MM.1S (cell line): Measurements from ENCODE around the gene CEP78.
"Not testable (repeated sequence)": the region's sequence is repeated elsewhere in the genome, so short reads cannot be mapped to it uniquely, and the experiment has no call there.

Source experiments
- DNase-seq: peaks from one replicate; pipeline ENCODE4 v3.0.0-alpha.2; 2015
- H2AFZ ChIP-seq: fragments of 300-600 bp; sonication (generic); 2 replicates; pipeline ENCODE4 v1.6.0; 2016; ENCODE audit warnings: antibody characterized with exemption, low read length
- H3F3A ChIP-seq: fragments of 300-600 bp; sonication (generic); 2 replicates; pipeline ENCODE4 v1.6.1; 2016; ENCODE audit warnings: mild to moderate bottlenecking, antibody characterized with exemption, low read length, moderate library complexity, mixed read lengths; ENCODE audit not compliant: insufficient read depth
- H3K27ac ChIP-seq: fragments of 300-600 bp; sonication (generic); 2 replicates; pipeline ENCODE4 v1.5.1; 2016; ENCODE audit warnings: mild to moderate bottlenecking, low read length
- H3K27me3 ChIP-seq: fragments of 300-600 bp; sonication (generic); replicated peaks from 2 replicates; pipeline ENCODE4 v1.6.0; 2016; ENCODE audit warnings: low read length; ENCODE audit not compliant: insufficient read depth
- H3K36me3 ChIP-seq: fragments of 300-600 bp; sonication (generic); replicated peaks from 2 replicates; pipeline ENCODE4 v1.6.1; 2016; ENCODE audit warnings: mild to moderate bottlenecking, low read length, mixed read lengths; ENCODE audit not compliant: insufficient read depth
- H3K4me1 ChIP-seq: fragments of 300-600 bp; sonication (generic); 2 replicates; pipeline ENCODE4 v1.6.1; 2016; ENCODE audit warnings: low read length, mixed read lengths
- H3K4me2 ChIP-seq: fragments of 300-600 bp; sonication (generic); 2 replicates; pipeline ENCODE4 v1.6.0; 2016; ENCODE audit warnings: low read depth, low read length
- H3K4me3 ChIP-seq: fragments of 300-600 bp; sonication (generic); 2 replicates; pipeline ENCODE4 v1.5.1; 2016; ENCODE audit warnings: low read length, mixed read lengths
- H3K79me2 ChIP-seq: fragments of 300-600 bp; sonication (generic); 2 replicates; pipeline ENCODE4 v1.6.1; 2016; ENCODE audit warnings: mixed run types, low read length, mixed read lengths
- H3K9ac ChIP-seq: fragments of 300-600 bp; sonication (generic); 2 replicates; pipeline ENCODE4 v1.6.1; 2016; ENCODE audit warnings: low read length, mixed read lengths
- H3K9me2 ChIP-seq: fragments of 300-600 bp; sonication (generic); replicated peaks from 2 replicates; pipeline ENCODE4 v1.6.1; 2016; ENCODE audit warnings: mild to moderate bottlenecking, low read length, mixed read lengths; ENCODE audit not compliant: insufficient read depth
- H3K9me3 ChIP-seq: fragments of 300-600 bp; sonication (generic); replicated peaks from 2 replicates; pipeline ENCODE4 v1.6.1; 2016; ENCODE audit warnings: mild to moderate bottlenecking, low read length, mixed read lengths; ENCODE audit not compliant: insufficient read depth
- H4K20me1 ChIP-seq: fragments of 300-600 bp; sonication (generic); 2 replicates; pipeline ENCODE4 v1.6.1; 2016; ENCODE audit warnings: mild to moderate bottlenecking, low read length, moderate library complexity, mixed read lengths; ENCODE audit not compliant: insufficient read depth
- CTCF ChIP-seq: fragments of 300-600 bp; sonication (generic); IDR thresholded peaks from 2 replicates; pipeline ENCODE4 v1.5.1; 2016; ENCODE audit warnings: antibody characterized with exemption, low read length, mixed read lengths
- EZH2 ChIP-seq: fragments of 300-600 bp; sonication (generic); optimal IDR thresholded peaks from 2 replicates; pipeline ENCODE3; 2017; ENCODE audit warnings: low read depth, mild to moderate bottlenecking, antibody characterized with exemption, low read length, mixed read lengths
- EZH2phosphoT487 ChIP-seq: fragments of 300-600 bp; sonication (generic); IDR thresholded peaks from 2 replicates; pipeline ENCODE4 v1.6.1; 2018; ENCODE audit warnings: antibody characterized with exemption, low read length

CEP78 gene

GRCh38 chr9:78230761-78231160 is 5.1 kb upstream of the CEP78 start:
- DNase-seq, result no peak
- H3K4me2 ChIP-seq, result no peak overlapping the region
- H3K9ac ChIP-seq, result no peak overlapping the region
- no peak overlapping the region for H2AFZ ChIP-seq
- no peaks in the 10 kb centered on the region for H3K79me2 ChIP-seq
- H3K9me2 ChIP-seq, result no peaks in the 10 kb centered on the region
- no peak overlapping the region for H3K4me3 ChIP-seq
- H3K9me3 ChIP-seq, result no peaks in the 10 kb centered on the region
- TF ChIP-seq CTCF (no peak), EZH2phosphoT487 (no peak), EZH2 (no peak)
- H3K4me1 ChIP-seq, result peaks cover 7% of the 10 kb centered on the region; the same call in 1 of the 2 replicates
- H3K36me3 ChIP-seq, result no peaks in the 10 kb centered on the region; the same call in 1 of the 2 replicates
- H3K27me3 ChIP-seq, result no peaks in the 10 kb centered on the region
- H3F3A ChIP-seq, result no peaks in the 10 kb centered on the region
- no peak overlapping the region for H3K27ac ChIP-seq
- no peaks in the 10 kb centered on the region for H4K20me1 ChIP-seq

- H3K36me3 ChIP-seq, result not testable (repeated sequence)
Observed at GRCh38 chr9:78232471-78232870, 3.4 kb upstream of the CEP78 start.

GRCh38 chr9:78234810-78235209 is 1.1 kb upstream of the CEP78 start:
- Histone ChIP-seq H2AFZ (peak overlapping the region; percentile 76), H4K20me1 (no peaks in the 10 kb centered on the region), H3K27ac (no peak overlapping the region)

More at GRCh38 chr9:78232471-78232870, 3.4 kb upstream of the CEP78 start:
- peaks cover 10% of the 10 kb centered on the region for H3K79me2 ChIP-seq
- H3K27ac ChIP-seq, H3K9ac ChIP-seq, H3K4me2 ChIP-seq, H3F3A ChIP-seq, H3K27me3 ChIP-seq, H4K20me1 ChIP-seq, H3K4me1 ChIP-seq, H2AFZ ChIP-seq, DNase-seq, H3K9me2 ChIP-seq, H3K9me3 ChIP-seq, H3K4me3 ChIP-seq: not testable (repeated sequence)

More at GRCh38 chr9:78234810-78235209, 1.1 kb upstream of the CEP78 start:
- Histone ChIP-seq H3K9me3 (no peaks in the 10 kb centered on the region), H3K9ac (peak overlapping the region; percentile 84; the same call in 1 of the 2 replicates), H3K79me2 (peaks cover 27% of the 10 kb centered on the region), H3F3A (peaks cover 6% of the 10 kb centered on the region; the same call in 1 of the 2 replicates), H3K27me3 (no peaks in the 10 kb centered on the region), H3K4me3 (peak overlapping the region; percentile 83), H3K9me2 (no peaks in the 10 kb centered on the region), H3K36me3 (no peaks in the 10 kb centered on the region), H3K4me2 (peak overlapping the region; percentile 99), H3K4me1 (peaks cover 11% of the 10 kb centered on the region)
- TF ChIP-seq EZH2, result no peak
- TF ChIP-seq EZH2phosphoT487, result no peak
- no peak for TF ChIP-seq CTCF
- DNase-seq, result no peak
